ENCODE measurements around the gene FBXO3. TPM values are rescaled to one million over a fixed set of nuclear protein-coding genes. Genes with fewer than 3 reads are reported as not detected.
A peak's percentile ranks its signal among the peaks of the same experiment; 100 is the strongest.

Gene FBXO3
- total RNA-seq, 2 donors from 2014 or later: 13.4 to 14.0 TPM

DNA sequence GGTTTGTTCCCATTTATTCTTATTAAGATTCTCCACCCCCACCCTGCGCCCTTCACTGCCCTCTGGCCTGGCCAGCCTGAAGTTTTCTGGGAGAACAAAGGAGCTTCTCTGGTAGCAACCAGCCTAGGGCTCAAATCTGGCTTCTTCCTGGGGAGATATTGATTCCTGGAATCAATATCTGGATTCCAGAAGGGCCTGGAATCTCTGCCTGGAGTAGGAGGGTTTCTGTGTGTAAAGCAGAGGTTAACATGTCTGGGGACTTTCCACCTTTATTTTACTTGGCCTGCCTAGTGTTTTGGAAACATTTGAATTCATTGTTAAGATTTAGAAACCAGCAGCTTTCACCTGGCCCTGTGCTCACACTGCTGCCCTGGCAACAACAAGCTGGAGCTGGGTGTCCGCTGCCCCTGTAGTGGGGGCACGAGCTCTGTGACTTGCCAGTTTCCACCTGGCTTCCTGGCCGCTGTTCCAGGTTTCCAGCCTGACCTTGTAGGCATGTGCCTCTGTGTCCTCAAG is 79.2 kb downstream of the FBXO3 start:
- no peaks in the 10 kb centered on the region for H3K9me3 Mint-ChIP-seq
- no peaks in the 10 kb centered on the region for H3K36me3 Mint-ChIP-seq (ENCODE audit: low read depth)
- H3K27me3 Mint-ChIP-seq: peaks cover 22% of the 10 kb centered on the region
- H3K4me1 Mint-ChIP-seq: peaks cover 4% of the 10 kb centered on the region
- no peak overlapping the region for H3K27ac Mint-ChIP-seq
- ATAC-seq (replicated peaks): no peak
- no peak overlapping the region for H3K4me3 Mint-ChIP-seq

GRCh38 chr11:33694346-33695050 is 79.8 kb downstream of the FBXO3 start:
- H3K27ac Mint-ChIP-seq: no peak overlapping the region
- no peaks in the 10 kb centered on the region for H3K9me3 Mint-ChIP-seq
- no peaks in the 10 kb centered on the region for H3K4me1 Mint-ChIP-seq
- ATAC-seq (replicated peaks): no peak
- peaks cover 18% of the 10 kb centered on the region for H3K27me3 Mint-ChIP-seq
- no peaks in the 10 kb centered on the region for H3K36me3 Mint-ChIP-seq (ENCODE audit: low read depth)
- H3K4me3 Mint-ChIP-seq: no peak overlapping the region

GRCh38 chr11:33692541-33692940 is 81.8 kb downstream of the FBXO3 start:
- Mint-ChIP-seq H3K27me3 (peaks cover 16% of the 10 kb centered on the region), H3K4me1 (no peaks in the 10 kb centered on the region), H3K9me3 (no peaks in the 10 kb centered on the region), H3K36me3 (ENCODE audit: low read depth) (no peaks in the 10 kb centered on the region), H3K27ac (no peak overlapping the region), H3K4me3 (no peak overlapping the region)
- ATAC-seq (replicated peaks): no peak

GRCh38 chr11:33692013-33692504 is 82.3 kb downstream of the FBXO3 start:
- Mint-ChIP-seq H3K9me3 (no peaks in the 10 kb centered on the region), H3K36me3 (ENCODE audit: low read depth) (no peaks in the 10 kb centered on the region), H3K27me3 (peaks cover 13% of the 10 kb centered on the region), H3K4me3 (no peak overlapping the region), H3K27ac (no peak overlapping the region), H3K4me1 (no peaks in the 10 kb centered on the region)
- no peak for ATAC-seq (replicated peaks)

GRCh38 chr11:33691066-33691864 is 83.1 kb downstream of the FBXO3 start:
- H3K36me3 Mint-ChIP-seq (ENCODE audit: low read depth): no peaks in the 10 kb centered on the region
- ATAC-seq (replicated peaks): no peak

More at GRCh38 chr11:33691066-33691864, 83.1 kb downstream of the FBXO3 start:
- Mint-ChIP-seq H3K27ac (peak overlapping the region; percentile 1), H3K27me3 (peaks cover 6% of the 10 kb centered on the region), H3K4me3 (peak overlapping the region; percentile 4), H3K9me3 (no peaks in the 10 kb centered on the region), H3K4me1 (no peaks in the 10 kb centered on the region)

Other genes starting within 250 kb of the FBXO3 start
- not detected for gene C11orf91, start 73.7 kb downstream of the FBXO3 start, total RNA-seq
- gene CD59, start 38.1 kb downstream of the FBXO3 start, total RNA-seq: 100 to 1,000 TPM in 1 of 2 donors, 10 to 100 TPM in 1; 78.1 to 147 TPM
- gene LMO2, start 117.6 kb upstream of the FBXO3 start, total RNA-seq: not detected